GM12878 (cell line): Measurements from ENCODE around the gene RALGAPA1. TPM values are rescaled to one million over a fixed set of nuclear protein-coding genes. Genes with fewer than 3 reads are reported as not detected.

ENCODE experiments used
- ATAC-seq: fragments of 200-7000 bp; cut with Tn5 transposase; 3 replicates; pipeline ENCODE4 v1.9.1; 2020; ENCODE audit warnings: mild to moderate bottlenecking, moderate library complexity
- BruUV-seq: library from RNA; stranded (reverse); fragments of 400-500 nt; replicated peaks from 2 replicates; lab custom pipeline; 2021; lab: Mats Ljungman, UMichigan
- CTCF ChIA-PET: fragments of 300-600 bp; sonication (Branson Sonifier 250); formaldehyde crosslinking; extraction: SDS; loops from one replicate; lab custom pipeline; 2021; ENCODE audit warnings: inconsistent platforms; lab: Yijun Ruan, JAX
- POLR2A ChIA-PET: fragments of 350-600 bp; formaldehyde crosslinking; extraction: SDS; loops from one replicate; lab custom pipeline; 2021; ENCODE audit warnings: inconsistent platforms; lab: Charles Lee
- RAD21 ChIA-PET: fragments of 300-600 bp; sonication (Branson Sonifier 250); formaldehyde crosslinking; loops from one replicate; lab custom pipeline; 2023; ENCODE audit warnings: antibody characterized with exemption; ENCODE audit not compliant: unreplicated experiment; lab: Charles Lee
- SMC1A ChIA-PET: fragments of 300-600 bp; sonication (Branson Sonifier 250); formaldehyde crosslinking; loops from one replicate; lab custom pipeline; 2023; ENCODE audit not compliant: unreplicated experiment, uncharacterized antibody; lab: Charles Lee
- DNase-seq: peaks from one replicate; pipeline ENCODE4 v3.0.0-alpha.2; 2011; ENCODE audit warnings: low read depth, low spot score
- FAIRE-seq: peaks from 3 replicates; lab custom pipeline; 2011; peaks lifted over from hg19 to GRCh38; lab: Jason Lieb, UNC
- H2AFZ ChIP-seq: 2 replicates; pipeline ENCODE4 v1.6.0; 2011; ENCODE audit warnings: low read depth, low read length, control low read depth; ENCODE audit not compliant: control insufficient read depth
- H3K27ac ChIP-seq: 2 replicates; pipeline ENCODE4 v1.5.1; 2011; ENCODE audit warnings: control low read depth; ENCODE audit not compliant: control insufficient read depth, insufficient read depth
- H3K27me3 ChIP-seq, 2 experiments: replicated peaks in 1 of 2; 2 replicates each; pipeline versions ENCODE4 v1.6.0 to v1.6.1; 2011; ENCODE audit warnings: low read length in 1 of 2; ENCODE audit not compliant: control insufficient read depth in 2 of 2, insufficient read depth in 2 of 2
- H3K36me3 ChIP-seq, 2 experiments: 2 replicates each; pipeline ENCODE4 v1.5.1; 2011; ENCODE audit warnings: low read length in 1 of 2; ENCODE audit not compliant: control insufficient read depth in 2 of 2, insufficient read depth in 2 of 2
- H3K4me1 ChIP-seq: 2 replicates; pipeline ENCODE4 v1.6.1; 2011; ENCODE audit warnings: mild to moderate bottlenecking, low read length, moderate library complexity, mixed read lengths; ENCODE audit not compliant: control insufficient read depth, insufficient read depth
- H3K4me2 ChIP-seq: 2 replicates; pipeline ENCODE4 v1.6.0; 2011; ENCODE audit warnings: control low read depth; ENCODE audit not compliant: control insufficient read depth, insufficient read depth
- H3K4me3 ChIP-seq: fragments of 200-600 bp; sonication (generic); 2 replicates; pipeline ENCODE4 v1.5.1; 2016
- H3K79me2 ChIP-seq: 2 replicates; pipeline ENCODE4 v1.6.0; 2011; ENCODE audit warnings: low read length; ENCODE audit not compliant: control insufficient read depth, insufficient read depth
- H3K9ac ChIP-seq: 2 replicates; pipeline ENCODE4 v1.8.0; 2011; ENCODE audit warnings: low read length, control low read depth, mixed read lengths; ENCODE audit not compliant: control insufficient read depth, insufficient read depth
- H3K9me3 ChIP-seq: replicated peaks from 3 replicates; pipeline ENCODE4 v1.5.1; 2011; ENCODE audit warnings: mild to moderate bottlenecking, low read length; ENCODE audit not compliant: control insufficient read depth, insufficient read depth
- H4K20me1 ChIP-seq: 2 replicates; pipeline ENCODE4 v1.6.0; 2011; ENCODE audit not compliant: control insufficient read depth, insufficient read depth
- BHLHE40 ChIP-seq, 2 experiments: fragments of 450-650 bp in 1 of 2; IDR thresholded peaks; 2 replicates each; pipeline ENCODE4 v1.6.1; 2011 to 2017; ENCODE audit warnings: low read depth in 2 of 2, borderline replicate concordance in 1 of 2, improper control_type of control experiment in 1 of 2, low read length in 1 of 2, mild to moderate bottlenecking in 1 of 2
- CEBPZ ChIP-seq: fragments of 150-350 bp; IDR thresholded peaks from 2 replicates; pipeline ENCODE4 v1.6.1; 2016; ENCODE audit warnings: low read depth, low read length
- IRF4 ChIP-seq: IDR thresholded peaks from 2 replicates; pipeline ENCODE4 v1.6.1; 2011; ENCODE audit warnings: low read depth, low read length
- KDM1A ChIP-seq: fragments of 200-600 bp; sonication (generic); IDR thresholded peaks from 2 replicates; pipeline ENCODE4 v1.6.1; 2016; ENCODE audit warnings: borderline replicate concordance
- KLF5 ChIP-seq: fragments of 450-650 bp; IDR thresholded peaks from 2 replicates; pipeline ENCODE4 v1.6.1; 2014; ENCODE audit warnings: mild to moderate bottlenecking; ENCODE audit not compliant: partially characterized antibody
- LARP7 ChIP-seq: fragments of 450-650 bp; IDR thresholded peaks from 2 replicates; pipeline ENCODE4 v1.6.1; 2017; ENCODE audit warnings: mild to moderate bottlenecking
- NFXL1 ChIP-seq: fragments of 450-650 bp; IDR thresholded peaks from 2 replicates; pipeline ENCODE4 v1.6.1; 2017; ENCODE audit warnings: antibody characterized with exemption, mild to moderate bottlenecking, borderline replicate concordance
- ZNF217 ChIP-seq: fragments of 450-650 bp; IDR thresholded peaks from 2 replicates; pipeline ENCODE4 v1.6.1; 2017; ENCODE audit warnings: antibody characterized with exemption, mild to moderate bottlenecking
- WGBS: methylation state at CpG from one replicate; pipeline ENCODE4 v1.1.6; 2016; ENCODE audit warnings: low lambda C conversion rate; ENCODE audit not compliant: insufficient replicate concordance, insufficient coverage; ENCODE audit errors: missing lambda C conversion rate; 5-methylcytosine and 5-hydroxymethylcytosine counted together
- in situ Hi-C: fragments of 300-500 bp; cut with MboI; formaldehyde crosslinking; loops from 9 replicates; pipeline ENCODE4 v1.14.3; 2018; ENCODE audit warnings: mixed read lengths
- intact Hi-C: fragments of 100-400 bp; cut with micrococcal nuclease; formaldehyde crosslinking; loops from one replicate; pipeline ENCODE4 v1.14.2; 2022; ENCODE audit not compliant: unreplicated experiment
- polyA plus RNA-seq, 11 experiments: library from polyadenylated mRNA; depleted of rRNA in 4 of 11; unstranded in 6 of 11; stranded (reverse) in 5 of 11; fragments of >200 nt; fragmentation: Nextera tagmentation in 4 of 11; fragmentation: Illumina TruSeq in 1 of 11; extraction: Ambion mirVana in 4 of 11; extraction: Trizol in 1 of 11; gene quantifications; 1 replicate in 1 of 11; 2 replicates in 10 of 11; pipeline versions ENCODE4 v1.2.1 to v1.2.3, GENCODE V29; 2011 to 2016; ENCODE audit warnings: inconsistent platforms in 2 of 11, missing spikeins in 2 of 11, low read depth in 1 of 11
- total RNA-seq, 4 experiments: library from RNA; depleted of rRNA in 3 of 4; stranded (reverse); fragments of >200 nt in 3 of 4; fragmentation: Illumina TruSeq in 1 of 4; extraction: Trizol in 1 of 4; gene quantifications; 2 replicates each; pipeline versions ENCODE4 v1.2.1 to v1.2.3, GENCODE V29; 2013 to 2021
- TF ChIP-seq, protein P1 (sequence below): IDR thresholded peaks from 2 replicates; pipeline ENCODE4 v1.6.1; 2012; ENCODE audit warnings: improper control_type of control experiment, low read depth, low read length; ENCODE audit not compliant: insufficient replicate concordance

RALGAPA1 gene
- total and polyA plus RNA-seq, 10 of the 15 experiments (the other 5 are each of a cell fraction or from before 2014, with no cell fraction given): 5.6 to 26.7 (median 14.7) TPM

DNA sequence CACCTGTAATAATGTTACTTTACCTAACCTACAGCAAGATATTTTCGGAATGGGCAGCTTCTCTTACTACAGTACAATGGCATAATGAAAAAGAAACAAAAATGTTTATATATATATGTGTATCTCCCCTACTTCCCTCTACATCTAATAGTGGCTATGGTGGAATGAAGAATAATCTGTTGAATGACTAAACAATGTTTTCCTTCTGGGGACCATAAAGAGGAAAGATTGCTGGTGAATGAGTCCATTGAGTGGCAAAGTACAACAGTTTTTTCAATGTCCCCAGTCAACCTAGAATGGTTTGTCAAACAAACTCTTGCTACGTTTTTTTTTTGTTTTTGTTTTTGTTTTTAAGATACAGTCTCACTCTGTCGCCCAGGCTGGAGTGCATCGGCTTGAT, 47.2 kb downstream of the RALGAPA1 start (continued):
- no peak for TF ChIP-seq LARP7
- TF ChIP-seq NFXL1: no peak
- TF ChIP-seq, protein P1, sequence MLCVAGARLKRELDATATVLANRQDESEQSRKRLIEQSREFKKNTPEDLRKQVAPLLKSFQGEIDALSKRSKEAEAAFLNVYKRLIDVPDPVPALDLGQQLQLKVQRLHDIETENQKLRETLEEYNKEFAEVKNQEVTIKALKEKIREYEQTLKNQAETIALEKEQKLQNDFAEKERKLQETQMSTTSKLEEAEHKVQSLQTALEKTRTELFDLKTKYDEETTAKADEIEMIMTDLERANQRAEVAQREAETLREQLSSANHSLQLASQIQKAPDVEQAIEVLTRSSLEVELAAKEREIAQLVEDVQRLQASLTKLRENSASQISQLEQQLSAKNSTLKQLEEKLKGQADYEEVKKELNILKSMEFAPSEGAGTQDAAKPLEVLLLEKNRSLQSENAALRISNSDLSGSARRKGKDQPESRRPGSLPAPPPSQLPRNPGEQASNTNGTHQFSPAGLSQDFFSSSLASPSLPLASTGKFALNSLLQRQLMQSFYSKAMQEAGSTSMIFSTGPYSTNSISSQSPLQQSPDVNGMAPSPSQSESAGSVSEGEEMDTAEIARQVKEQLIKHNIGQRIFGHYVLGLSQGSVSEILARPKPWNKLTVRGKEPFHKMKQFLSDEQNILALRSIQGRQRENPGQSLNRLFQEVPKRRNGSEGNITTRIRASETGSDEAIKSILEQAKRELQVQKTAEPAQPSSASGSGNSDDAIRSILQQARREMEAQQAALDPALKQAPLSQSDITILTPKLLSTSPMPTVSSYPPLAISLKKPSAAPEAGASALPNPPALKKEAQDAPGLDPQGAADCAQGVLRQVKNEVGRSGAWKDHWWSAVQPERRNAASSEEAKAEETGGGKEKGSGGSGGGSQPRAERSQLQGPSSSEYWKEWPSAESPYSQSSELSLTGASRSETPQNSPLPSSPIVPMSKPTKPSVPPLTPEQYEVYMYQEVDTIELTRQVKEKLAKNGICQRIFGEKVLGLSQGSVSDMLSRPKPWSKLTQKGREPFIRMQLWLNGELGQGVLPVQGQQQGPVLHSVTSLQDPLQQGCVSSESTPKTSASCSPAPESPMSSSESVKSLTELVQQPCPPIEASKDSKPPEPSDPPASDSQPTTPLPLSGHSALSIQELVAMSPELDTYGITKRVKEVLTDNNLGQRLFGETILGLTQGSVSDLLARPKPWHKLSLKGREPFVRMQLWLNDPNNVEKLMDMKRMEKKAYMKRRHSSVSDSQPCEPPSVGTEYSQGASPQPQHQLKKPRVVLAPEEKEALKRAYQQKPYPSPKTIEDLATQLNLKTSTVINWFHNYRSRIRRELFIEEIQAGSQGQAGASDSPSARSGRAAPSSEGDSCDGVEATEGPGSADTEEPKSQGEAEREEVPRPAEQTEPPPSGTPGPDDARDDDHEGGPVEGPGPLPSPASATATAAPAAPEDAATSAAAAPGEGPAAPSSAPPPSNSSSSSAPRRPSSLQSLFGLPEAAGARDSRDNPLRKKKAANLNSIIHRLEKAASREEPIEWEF: no peak
- TF ChIP-seq BHLHE40 (IDR thresholded peaks at IDR 0.05; ENCODE audit: borderline replicate concordance in 1 of 2, low read depth in 2 of 2, low read length in 1 of 2): no peak

DNA sequence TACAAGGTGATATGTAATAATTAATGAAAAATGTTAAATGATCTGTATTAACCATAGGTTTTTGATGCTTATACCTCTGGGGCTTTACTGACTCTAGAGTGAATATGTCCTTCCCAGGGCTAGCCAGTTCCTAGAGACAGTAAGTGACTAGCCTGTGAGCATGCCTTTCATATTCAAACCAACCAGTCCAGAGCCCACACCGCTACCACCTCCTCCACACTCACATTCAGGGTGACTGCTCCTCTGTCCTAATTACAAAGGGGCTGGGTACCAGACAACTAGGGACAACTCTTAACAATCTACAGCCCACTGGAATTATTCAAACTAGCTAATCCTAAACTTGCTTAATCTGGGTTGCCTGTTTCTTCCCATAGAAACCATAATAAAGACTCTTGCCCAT, 49.0 kb downstream of the RALGAPA1 start:
- Histone ChIP-seq H3K9ac (no peak overlapping the region), H3K4me2 (no peak overlapping the region), H2AFZ (no peak overlapping the region), H3K79me2 (no peaks in the 10 kb centered on the region), H3K27me3 (no peaks in the 10 kb centered on the region), H3K9me3 (no peaks in the 10 kb centered on the region), H3K36me3 (no peaks in the 10 kb centered on the region; a peak in 2 of 4 replicates)
- WGBS: 100% methylated on average over 1 of the region's 1 CpG
- RAD21 ChIA-PET: no interaction called here
- BruUV-seq: no TSS peak
- POLR2A ChIA-PET: no interaction called here
- no peak for FAIRE-seq
- CTCF ChIA-PET: no interaction called here
- DNase-seq: no peak
- intact Hi-C loops: no loop called here
- TF ChIP-seq IRF4: no peak
- TF ChIP-seq CEBPZ: no peak
- no peak for TF ChIP-seq ZNF217
- no peak for TF ChIP-seq KDM1A
- TF ChIP-seq KLF5: no peak
- TF ChIP-seq, all 136 proteins: peak for 0
- in situ Hi-C loops: no loop called here
- Histone ChIP-seq H3K27ac (no peak overlapping the region), H3K4me3 (no peak overlapping the region), H4K20me1 (no peaks in the 10 kb centered on the region), H3K4me1 (no peaks in the 10 kb centered on the region)
- no peak for ATAC-seq
- SMC1A ChIA-PET: interaction anchor here (0.6 kb wide), 1 partner anchor 249 kb away, joined by 3 read pairs; no protein-coding TSS in a partner anchor
